ENCODE measurements around the gene SLC12A5.

The SLC12A5 gene

DNA sequence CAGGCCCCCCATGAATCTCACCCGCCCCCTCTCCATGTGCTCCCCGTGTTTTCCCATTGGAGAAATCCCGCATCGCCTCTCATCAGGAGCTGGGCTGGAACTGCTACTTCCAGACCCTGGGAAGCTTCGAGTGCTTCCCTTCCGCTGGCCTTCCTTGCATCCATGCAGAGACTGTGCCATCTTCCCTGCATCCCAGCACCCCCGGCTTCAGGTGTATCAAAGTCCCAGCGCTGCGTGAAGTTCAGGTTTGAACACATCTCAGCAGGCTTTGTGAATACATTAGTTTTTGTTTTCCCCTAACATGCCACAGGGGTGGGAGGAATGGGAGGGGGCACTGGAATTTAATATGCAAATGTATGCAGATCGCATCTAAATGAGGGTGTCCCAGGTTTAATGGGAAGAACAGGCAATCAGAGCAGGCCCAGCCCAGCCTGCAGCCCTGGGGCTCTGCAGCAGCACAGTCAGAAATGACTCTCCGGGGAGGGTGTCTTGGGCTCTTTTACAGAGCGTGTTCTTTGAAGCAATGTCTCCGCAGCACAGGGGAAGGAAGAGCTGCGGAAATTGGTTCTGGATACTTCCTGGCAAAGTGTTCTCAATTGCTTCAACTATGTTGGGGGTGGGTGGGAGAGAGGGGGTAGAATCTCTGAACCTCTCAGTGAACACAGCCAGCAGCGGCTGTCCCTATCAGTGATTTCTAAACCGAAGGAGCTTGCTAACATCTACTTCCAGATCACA, 28.6 kb upstream of the SLC12A5 start:
- H3K27ac ChIP-seq: no peak overlapping the region
- TF ChIP-seq, protein P1, sequence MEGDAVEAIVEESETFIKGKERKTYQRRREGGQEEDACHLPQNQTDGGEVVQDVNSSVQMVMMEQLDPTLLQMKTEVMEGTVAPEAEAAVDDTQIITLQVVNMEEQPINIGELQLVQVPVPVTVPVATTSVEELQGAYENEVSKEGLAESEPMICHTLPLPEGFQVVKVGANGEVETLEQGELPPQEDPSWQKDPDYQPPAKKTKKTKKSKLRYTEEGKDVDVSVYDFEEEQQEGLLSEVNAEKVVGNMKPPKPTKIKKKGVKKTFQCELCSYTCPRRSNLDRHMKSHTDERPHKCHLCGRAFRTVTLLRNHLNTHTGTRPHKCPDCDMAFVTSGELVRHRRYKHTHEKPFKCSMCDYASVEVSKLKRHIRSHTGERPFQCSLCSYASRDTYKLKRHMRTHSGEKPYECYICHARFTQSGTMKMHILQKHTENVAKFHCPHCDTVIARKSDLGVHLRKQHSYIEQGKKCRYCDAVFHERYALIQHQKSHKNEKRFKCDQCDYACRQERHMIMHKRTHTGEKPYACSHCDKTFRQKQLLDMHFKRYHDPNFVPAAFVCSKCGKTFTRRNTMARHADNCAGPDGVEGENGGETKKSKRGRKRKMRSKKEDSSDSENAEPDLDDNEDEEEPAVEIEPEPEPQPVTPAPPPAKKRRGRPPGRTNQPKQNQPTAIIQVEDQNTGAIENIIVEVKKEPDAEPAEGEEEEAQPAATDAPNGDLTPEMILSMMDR (conservative IDR thresholded peaks at IDR 0.05): no peak

DNA sequence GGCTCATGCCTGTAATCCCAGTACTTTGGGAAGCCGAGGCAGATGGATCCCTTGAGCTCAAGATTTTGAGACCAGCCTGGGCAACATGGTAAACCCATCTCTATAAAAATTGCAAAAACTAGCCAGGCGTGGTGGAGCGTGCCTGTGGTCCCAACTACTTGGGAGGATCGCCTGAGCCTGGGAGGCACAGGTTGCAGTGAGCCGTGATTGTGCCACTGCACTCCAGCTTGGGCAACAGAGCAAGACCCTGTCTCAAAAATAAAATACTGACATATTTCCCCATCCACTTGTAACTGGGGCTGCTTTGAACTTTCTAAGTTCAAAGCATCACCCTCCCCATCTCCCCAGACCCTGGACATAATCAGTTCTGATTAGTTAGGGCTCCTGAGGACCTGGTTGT, 27.5 kb upstream of the SLC12A5 start:
- H3K27ac ChIP-seq: no peak overlapping the region
- TF ChIP-seq, protein P1 (conservative IDR thresholded peaks at IDR 0.05): no peak

DNA sequence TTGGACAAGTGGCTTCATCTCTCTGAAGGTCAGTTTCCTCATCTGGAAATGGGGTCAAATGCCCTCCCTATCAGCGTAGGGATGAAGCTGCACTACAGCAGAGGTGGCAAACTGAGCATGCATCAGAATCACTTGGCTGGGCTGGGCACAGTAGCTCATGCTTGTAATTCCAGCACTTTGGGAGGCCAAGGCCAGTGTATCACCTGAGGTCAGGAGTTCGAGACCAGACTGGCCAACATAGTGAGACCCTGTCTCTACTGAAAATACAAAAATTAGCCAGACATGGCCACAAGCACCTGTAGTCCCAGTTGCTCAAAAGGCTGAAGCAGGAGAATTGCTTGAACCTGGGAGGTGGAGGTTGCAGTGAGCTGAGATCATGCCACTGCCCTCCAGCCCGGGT, 27.0 kb upstream of the SLC12A5 start:
- TF ChIP-seq, protein P1 (conservative IDR thresholded peaks at IDR 0.05): no peak
- no peak overlapping the region for H3K27ac ChIP-seq

DNA sequence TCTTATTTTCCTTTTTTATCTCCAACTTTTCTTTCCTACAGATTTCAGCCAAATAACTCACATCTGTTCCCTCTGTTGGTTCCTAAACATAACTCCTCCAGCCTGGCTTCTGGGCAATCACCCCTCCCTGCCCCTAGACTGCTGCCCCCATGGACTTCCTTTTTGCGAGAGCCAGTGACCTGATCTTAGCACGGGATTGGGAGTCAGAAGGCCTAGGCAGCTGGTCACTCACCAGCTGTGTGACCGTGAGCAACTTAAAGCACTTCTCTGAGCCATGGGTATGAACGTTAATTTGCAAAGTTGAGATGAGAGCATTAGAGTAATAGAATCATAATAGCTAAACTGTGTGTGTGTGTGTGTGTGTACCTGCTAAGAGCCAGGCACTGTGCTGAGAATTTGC, 24.8 kb upstream of the SLC12A5 start:
- H3K27ac ChIP-seq: no peak overlapping the region
- TF ChIP-seq, protein P1 (conservative IDR thresholded peaks at IDR 0.05): no peak

DNA sequence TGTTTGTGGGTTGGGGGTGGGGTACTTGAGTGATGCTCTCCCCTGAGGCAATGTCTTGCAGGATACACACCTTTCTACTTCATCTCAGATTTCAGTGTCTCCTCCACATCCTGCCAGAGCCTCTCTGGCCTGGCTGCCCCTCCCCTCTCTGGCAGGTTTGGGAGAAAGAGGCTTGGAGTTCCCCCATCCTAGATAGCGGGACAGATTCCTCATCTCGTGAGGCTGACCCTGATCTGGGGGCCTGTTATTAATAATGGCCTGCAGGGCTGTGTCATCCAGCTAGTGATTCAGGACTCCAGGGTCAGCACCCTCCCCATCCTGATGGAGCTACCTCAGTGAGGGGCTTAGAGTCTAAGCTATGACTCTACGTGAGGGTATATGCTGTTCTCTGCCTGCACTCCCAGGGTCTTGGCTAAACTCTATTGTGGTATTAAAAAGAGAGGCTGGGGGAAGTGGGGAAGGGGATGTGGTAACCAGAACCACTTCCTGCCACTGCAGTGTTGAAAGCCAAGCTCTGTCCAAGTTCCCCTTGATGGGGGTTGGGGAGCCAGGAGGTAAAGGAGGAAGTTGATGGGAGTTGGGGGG, 24.0 kb upstream of the SLC12A5 start:
- no peak overlapping the region for H3K27ac ChIP-seq
- TF ChIP-seq, protein P1 (conservative IDR thresholded peaks at IDR 0.05): no peak

DNA sequence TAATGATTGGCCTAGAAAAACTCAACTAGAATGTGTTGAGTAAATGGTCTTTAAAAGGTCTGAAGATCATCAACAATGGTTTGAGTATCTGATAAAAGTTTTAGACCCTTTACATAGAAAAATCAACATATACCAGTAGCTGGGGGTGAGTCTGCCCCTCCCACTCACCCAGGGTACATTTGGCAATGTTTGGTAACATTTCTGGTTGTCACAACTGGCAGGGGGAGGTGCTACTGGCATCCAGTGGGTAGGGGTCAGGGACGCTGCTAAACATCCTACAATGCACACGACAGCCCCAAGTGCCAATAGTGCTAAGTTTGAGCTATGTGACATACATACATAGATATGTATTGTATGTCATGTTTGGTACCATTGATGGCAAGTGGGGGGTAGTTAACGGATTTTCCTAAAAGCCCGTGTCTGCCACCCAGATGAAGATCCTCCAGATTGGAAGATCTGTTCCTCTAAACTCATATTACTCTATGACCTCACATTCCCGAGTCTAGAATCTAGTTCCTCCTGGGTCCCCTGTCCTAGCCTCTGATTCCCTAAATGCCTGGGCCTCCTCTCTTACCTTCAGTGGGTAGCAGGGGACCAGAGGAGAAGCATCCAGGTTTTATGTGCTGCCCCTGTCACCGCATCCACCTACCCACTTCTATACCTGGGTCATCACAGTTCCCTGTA, 22.9 kb upstream of the SLC12A5 start:
- no peak overlapping the region for H3K27ac ChIP-seq
- TF ChIP-seq, protein P1 (conservative IDR thresholded peaks at IDR 0.05): no peak

DNA sequence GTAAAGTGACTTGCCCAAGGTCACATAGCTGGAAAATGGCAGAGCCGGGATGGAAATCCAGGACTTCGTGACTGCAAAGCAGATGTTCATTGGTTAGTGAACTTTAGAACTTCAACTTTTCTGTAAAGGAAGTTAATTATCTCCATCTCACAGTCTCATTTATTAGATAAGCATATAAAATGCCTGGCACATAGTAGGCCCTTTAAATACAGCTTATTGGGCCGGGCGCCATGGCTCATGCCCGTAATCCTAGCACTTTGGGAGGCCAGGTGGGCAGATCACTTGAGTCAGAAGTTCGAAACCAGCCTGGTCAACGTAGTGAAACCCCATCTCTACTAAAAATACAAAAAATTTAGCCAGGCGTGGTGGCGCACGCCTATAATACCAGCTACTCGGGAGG, 22.1 kb upstream of the SLC12A5 start:
- no peak overlapping the region for H3K27ac ChIP-seq

More for the DNA sequence above, 22.1 kb upstream of the SLC12A5 start:
- TF ChIP-seq, protein P1 (conservative IDR thresholded peaks at IDR 0.05): no peak
